ENCODE data around the gene MACF1.

The MACF1 gene

GRCh38 chr1:39230261-39231190 lies 26.0 kb downstream of the MACF1 start:
- Histone ChIP-seq H3K9ac (ENCODE audit: low read length) (no peak overlapping the region), H3K4me3 (ENCODE audit: low read length) (no peak overlapping the region), H3K4me1 (ENCODE audit: control insufficient read depth, insufficient read depth, low read length) (peaks cover 10% of the 10 kb centered on the region), H3K36me3 (ENCODE audit: control insufficient read depth, insufficient read depth, low read length) (peaks cover 3% of the 10 kb centered on the region), H3K27me3 (ENCODE audit: control insufficient read depth, insufficient read depth, low read length) (no peaks in the 10 kb centered on the region), H3K27ac (ENCODE audit: low read depth, low read length) (no peak overlapping the region)

- no peak overlapping the region for H3K9ac ChIP-seq (ENCODE audit: low read length)
- no peak overlapping the region for H3K4me3 ChIP-seq (ENCODE audit: low read length)
- H3K27ac ChIP-seq (ENCODE audit: low read depth, low read length): no peak overlapping the region
- no peaks in the 10 kb centered on the region for H3K4me1 ChIP-seq (ENCODE audit: control insufficient read depth, insufficient read depth, low read length)
- no peaks in the 10 kb centered on the region for H3K27me3 ChIP-seq (ENCODE audit: control insufficient read depth, insufficient read depth, low read length)
- H3K36me3 ChIP-seq (ENCODE audit: control insufficient read depth, insufficient read depth, low read length): peaks cover 3% of the 10 kb centered on the region
Observed at GRCh38 chr1:39236971-39237370, 32.5 kb downstream of the MACF1 start.

GRCh38 chr1:39238476-39238875 lies 34.0 kb downstream of the MACF1 start:
- no peaks in the 10 kb centered on the region for H3K4me1 ChIP-seq (ENCODE audit: control insufficient read depth, insufficient read depth, low read length)
- no peaks in the 10 kb centered on the region for H3K36me3 ChIP-seq (ENCODE audit: control insufficient read depth, insufficient read depth, low read length)
- no peak overlapping the region for H3K27ac ChIP-seq (ENCODE audit: low read depth, low read length)
- H3K4me3 ChIP-seq (ENCODE audit: low read length): no peak overlapping the region
- H3K27me3 ChIP-seq (ENCODE audit: control insufficient read depth, insufficient read depth, low read length): no peaks in the 10 kb centered on the region
- H3K9ac ChIP-seq (ENCODE audit: low read length): no peak overlapping the region

- Histone ChIP-seq H3K27me3 (ENCODE audit: control insufficient read depth, insufficient read depth, low read length) (no peaks in the 10 kb centered on the region), H3K9ac (ENCODE audit: low read length) (no peak overlapping the region), H3K36me3 (ENCODE audit: control insufficient read depth, insufficient read depth, low read length) (no peaks in the 10 kb centered on the region), H3K27ac (ENCODE audit: low read depth, low read length) (no peak overlapping the region), H3K4me3 (ENCODE audit: low read length) (no peak overlapping the region), H3K4me1 (ENCODE audit: control insufficient read depth, insufficient read depth, low read length) (no peaks in the 10 kb centered on the region)
Observed at GRCh38 chr1:39239968-39240367, 35.5 kb downstream of the MACF1 start.

- Histone ChIP-seq H3K36me3 (ENCODE audit: control insufficient read depth, insufficient read depth, low read length) (no peaks in the 10 kb centered on the region), H3K27me3 (ENCODE audit: control insufficient read depth, insufficient read depth, low read length) (no peaks in the 10 kb centered on the region), H3K27ac (ENCODE audit: low read depth, low read length) (no peak overlapping the region), H3K4me1 (ENCODE audit: control insufficient read depth, insufficient read depth, low read length) (no peaks in the 10 kb centered on the region), H3K4me3 (ENCODE audit: low read length) (no peak overlapping the region), H3K9ac (ENCODE audit: low read length) (no peak overlapping the region)
Observed at GRCh38 chr1:39243302-39243701, 38.8 kb downstream of the MACF1 start.

GRCh38 chr1:39250460-39251240 lies 46.2 kb downstream of the MACF1 start:
- H3K9ac ChIP-seq (ENCODE audit: low read length): no peak overlapping the region
- H3K27ac ChIP-seq (ENCODE audit: low read depth, low read length): peak overlapping the region; percentile 42
- H3K4me1 ChIP-seq (ENCODE audit: control insufficient read depth, insufficient read depth, low read length): peaks cover 12% of the 10 kb centered on the region
- H3K36me3 ChIP-seq (ENCODE audit: control insufficient read depth, insufficient read depth, low read length): no peaks in the 10 kb centered on the region
- H3K4me3 ChIP-seq (ENCODE audit: low read length): no peak overlapping the region
- no peaks in the 10 kb centered on the region for H3K27me3 ChIP-seq (ENCODE audit: control insufficient read depth, insufficient read depth, low read length)

GRCh38 chr1:39255222-39255621 lies 50.7 kb downstream of the MACF1 start:
- Histone ChIP-seq H3K9ac (ENCODE audit: low read length) (no peak overlapping the region), H3K4me1 (ENCODE audit: control insufficient read depth, insufficient read depth, low read length) (peaks cover 16% of the 10 kb centered on the region), H3K4me3 (ENCODE audit: low read length) (no peak overlapping the region), H3K36me3 (ENCODE audit: control insufficient read depth, insufficient read depth, low read length) (peaks cover 5% of the 10 kb centered on the region), H3K27me3 (ENCODE audit: control insufficient read depth, insufficient read depth, low read length) (no peaks in the 10 kb centered on the region), H3K27ac (ENCODE audit: low read depth, low read length) (no peak overlapping the region)

- Histone ChIP-seq H3K36me3 (ENCODE audit: control insufficient read depth, insufficient read depth, low read length) (peaks cover 5% of the 10 kb centered on the region), H3K9ac (ENCODE audit: low read length) (no peak overlapping the region), H3K4me1 (ENCODE audit: control insufficient read depth, insufficient read depth, low read length) (peaks cover 12% of the 10 kb centered on the region), H3K27ac (ENCODE audit: low read depth, low read length) (peak overlapping the region; percentile 4), H3K27me3 (ENCODE audit: control insufficient read depth, insufficient read depth, low read length) (no peaks in the 10 kb centered on the region), H3K4me3 (ENCODE audit: low read length) (no peak overlapping the region)
Observed at GRCh38 chr1:39258146-39258924, 53.8 kb downstream of the MACF1 start.

- peaks cover 5% of the 10 kb centered on the region for H3K36me3 ChIP-seq (ENCODE audit: control insufficient read depth, insufficient read depth, low read length)
- peak overlapping the region; percentile 4 for H3K27ac ChIP-seq (ENCODE audit: low read depth, low read length)
- H3K4me3 ChIP-seq (ENCODE audit: low read length): no peak overlapping the region
- H3K27me3 ChIP-seq (ENCODE audit: control insufficient read depth, insufficient read depth, low read length): no peaks in the 10 kb centered on the region
- peaks cover 12% of the 10 kb centered on the region for H3K4me1 ChIP-seq (ENCODE audit: control insufficient read depth, insufficient read depth, low read length)
- no peak overlapping the region for H3K9ac ChIP-seq (ENCODE audit: low read length)
Observed at GRCh38 chr1:39258925-39259244, 54.4 kb downstream of the MACF1 start.

GRCh38 chr1:39261712-39262221 lies 57.3 kb downstream of the MACF1 start:
- Histone ChIP-seq H3K27me3 (ENCODE audit: control insufficient read depth, insufficient read depth, low read length) (no peaks in the 10 kb centered on the region), H3K4me1 (ENCODE audit: control insufficient read depth, insufficient read depth, low read length) (peaks cover 6% of the 10 kb centered on the region), H3K36me3 (ENCODE audit: control insufficient read depth, insufficient read depth, low read length) (peaks cover 5% of the 10 kb centered on the region), H3K4me3 (ENCODE audit: low read length) (no peak overlapping the region), H3K27ac (ENCODE audit: low read depth, low read length) (no peak overlapping the region), H3K9ac (ENCODE audit: low read length) (no peak overlapping the region)

- Histone ChIP-seq H3K27me3 (ENCODE audit: control insufficient read depth, insufficient read depth, low read length) (no peaks in the 10 kb centered on the region), H3K27ac (ENCODE audit: low read depth, low read length) (peak overlapping the region; percentile 38), H3K9ac (ENCODE audit: low read length) (no peak overlapping the region), H3K36me3 (ENCODE audit: control insufficient read depth, insufficient read depth, low read length) (peaks cover 5% of the 10 kb centered on the region), H3K4me1 (ENCODE audit: control insufficient read depth, insufficient read depth, low read length) (peaks cover 12% of the 10 kb centered on the region), H3K4me3 (ENCODE audit: low read length) (no peak overlapping the region)
Observed at GRCh38 chr1:39262802-39263201, 58.3 kb downstream of the MACF1 start.

- Histone ChIP-seq H3K9ac (ENCODE audit: low read length) (no peak overlapping the region), H3K27ac (ENCODE audit: low read depth, low read length) (no peak overlapping the region), H3K36me3 (ENCODE audit: control insufficient read depth, insufficient read depth, low read length) (no peaks in the 10 kb centered on the region), H3K27me3 (ENCODE audit: control insufficient read depth, insufficient read depth, low read length) (no peaks in the 10 kb centered on the region), H3K4me3 (ENCODE audit: low read length) (no peak overlapping the region), H3K4me1 (ENCODE audit: control insufficient read depth, insufficient read depth, low read length) (peaks cover 29% of the 10 kb centered on the region)
Observed at GRCh38 chr1:39266269-39266668, 61.8 kb downstream of the MACF1 start.

All from rectal smooth muscle tissue (tissue), 1 donor.